ENCODE measurements around the gene EML4. TPM values are rescaled to one million over a fixed set of nuclear protein-coding genes. Genes with fewer than 3 reads are reported as not detected.
A peak's percentile ranks its signal among the peaks of the same experiment; 100 is the strongest.

EML4 gene
- total RNA-seq, 1 donor from 2014 or later, result 72.2 TPM

- Mint-ChIP-seq H3K27me3 (ENCODE audit: low read depth) (no peaks in the 10 kb centered on the region), H3K4me1 (peaks cover 23% of the 10 kb centered on the region), H3K9me3 (peaks cover 5% of the 10 kb centered on the region), H3K27ac (ENCODE audit: unreplicated experiment) (peak overlapping the region; percentile 75), H3K36me3 (ENCODE audit: low read depth) (peaks cover 43% of the 10 kb centered on the region), H3K4me3 (no peak overlapping the region)
- no peak for TF ChIP-seq CTCF (conservative IDR thresholded peaks at IDR 0.05)
- no peak for DNase-seq (ENCODE audit: low read depth, low spot score)
Observed at GRCh38 chr2:42338567-42339190, 169.5 kb downstream of the EML4 start.

- Mint-ChIP-seq H3K9me3 (peaks cover 5% of the 10 kb centered on the region), H3K36me3 (ENCODE audit: low read depth) (peaks cover 43% of the 10 kb centered on the region), H3K4me3 (no peak overlapping the region), H3K27me3 (ENCODE audit: low read depth) (no peaks in the 10 kb centered on the region), H3K4me1 (peaks cover 23% of the 10 kb centered on the region), H3K27ac (ENCODE audit: unreplicated experiment) (peak overlapping the region; percentile 93)
- TF ChIP-seq CTCF (conservative IDR thresholded peaks at IDR 0.05), result peak; percentile 29
- no peak for DNase-seq (ENCODE audit: low read depth, low spot score)
Observed at GRCh38 chr2:42339191-42339912, 170.2 kb downstream of the EML4 start.

- TF ChIP-seq CTCF (conservative IDR thresholded peaks at IDR 0.05), result no peak
- peaks cover 5% of the 10 kb centered on the region for H3K9me3 Mint-ChIP-seq
- peaks cover 43% of the 10 kb centered on the region for H3K36me3 Mint-ChIP-seq (ENCODE audit: low read depth)
- no peaks in the 10 kb centered on the region for H3K27me3 Mint-ChIP-seq (ENCODE audit: low read depth)
- peaks cover 23% of the 10 kb centered on the region for H3K4me1 Mint-ChIP-seq
- H3K27ac Mint-ChIP-seq (ENCODE audit: unreplicated experiment), result peak overlapping the region; percentile 93
- DNase-seq (ENCODE audit: low read depth, low spot score), result no peak
- no peak overlapping the region for H3K4me3 Mint-ChIP-seq
Observed at GRCh38 chr2:42340045-42340937, 171.1 kb downstream of the EML4 start.

- no peak for TF ChIP-seq CTCF (conservative IDR thresholded peaks at IDR 0.05)
- Mint-ChIP-seq H3K27ac (ENCODE audit: unreplicated experiment) (no peak overlapping the region), H3K9me3 (peaks cover 5% of the 10 kb centered on the region), H3K4me1 (peaks cover 20% of the 10 kb centered on the region), H3K27me3 (ENCODE audit: low read depth) (no peaks in the 10 kb centered on the region), H3K36me3 (ENCODE audit: low read depth) (peaks cover 38% of the 10 kb centered on the region), H3K4me3 (no peak overlapping the region)
- DNase-seq (ENCODE audit: low read depth, low spot score), result no peak
Observed at GRCh38 chr2:42340938-42341636, 171.9 kb downstream of the EML4 start.
